B cell (primary cell): ENCODE results near the gene CPE.

Source experiments
- CTCF ChIP-seq: fragments of 200-600 bp; IDR thresholded peaks from one replicate; pipeline ENCODE4 v1.8.0; 2022; ENCODE audit warnings: antibody characterized with exemption, mild to moderate bottlenecking
- EZH2 ChIP-seq: IDR thresholded peaks from 2 replicates; pipeline ENCODE4 v1.6.1; 2012; ENCODE audit warnings: borderline replicate concordance, low read depth, mild to moderate bottlenecking, moderate library complexity, low read length; ENCODE audit not compliant: insufficient read depth, poor library complexity, severe bottlenecking

- no peak for TF ChIP-seq CTCF
- TF ChIP-seq EZH2: no peak
Measured at GRCh38 chr4:165398570-165398969, 19.8 kb downstream of the CPE start.
